Mesothelial cell of epicardium (in vitro differentiated cells): ENCODE measurements around the gene TMPRSS6. TPM values are rescaled to one million over a fixed set of nuclear protein-coding genes. Genes with fewer than 3 reads are reported as not detected.

Experiments used
- DNase-seq, 2 experiments: peaks; one replicate each; pipeline ENCODE4 v3.0.0; 2021; ENCODE audit warnings: low spot score in 2 of 2; ENCODE audit not compliant: unreplicated experiment in 2 of 2
- H3K27ac Mint-ChIP-seq: 2 replicates; pipeline ENCODE4 v1.8.0; 2021; ENCODE audit warnings: mixed read lengths
- H3K27me3 Mint-ChIP-seq: 2 replicates; pipeline ENCODE4 v1.8.0; 2021; ENCODE audit warnings: low read depth, mixed read lengths
- H3K36me3 Mint-ChIP-seq: 2 replicates; pipeline ENCODE4 v1.8.0; 2021; ENCODE audit warnings: mixed read lengths
- H3K4me1 Mint-ChIP-seq: 2 replicates; pipeline ENCODE4 v1.8.0; 2021; ENCODE audit warnings: mixed read lengths
- H3K4me3 Mint-ChIP-seq: 2 replicates; pipeline ENCODE4 v1.8.0; 2021; ENCODE audit warnings: mild to moderate bottlenecking, moderate library complexity, mixed read lengths
- H3K9me3 Mint-ChIP-seq: 2 replicates; pipeline ENCODE4 v1.8.0; 2021; ENCODE audit warnings: mixed read lengths
- CTCF ChIP-seq: fragments of 200-600 bp; sonication (generic); IDR thresholded peaks from one replicate; pipeline ENCODE4 v1.5.0; 2021; ENCODE audit warnings: antibody characterized with exemption; ENCODE audit not compliant: unreplicated experiment
- total RNA-seq: library from RNA; stranded (reverse); gene quantifications from 3 replicates; pipeline ENCODE4 v1.2.1, GENCODE V29; 2021

TMPRSS6 gene
- total RNA-seq, 1 donor from 2014 or later, result not detected

- H3K27me3 Mint-ChIP-seq, result no peaks in the 10 kb centered on the region
- peaks cover 24% of the 10 kb centered on the region for H3K4me1 Mint-ChIP-seq
- no peak for TF ChIP-seq CTCF
- H3K4me3 Mint-ChIP-seq, result peak overlapping the region; percentile 80
- peak overlapping the region; percentile 87 for H3K27ac Mint-ChIP-seq
- H3K9me3 Mint-ChIP-seq, result no peaks in the 10 kb centered on the region
- H3K36me3 Mint-ChIP-seq, result no peaks in the 10 kb centered on the region
- no peak for DNase-seq
Measured at GRCh38 chr22:37018086-37018814, 91.3 kb downstream of the TMPRSS6 start.

GRCh38 chr22:37017356-37017755, 92.2 kb downstream of the TMPRSS6 start:
- no peaks in the 10 kb centered on the region for H3K27me3 Mint-ChIP-seq
- H3K4me3 Mint-ChIP-seq, result peak overlapping the region; percentile 24
- no peaks in the 10 kb centered on the region for H3K9me3 Mint-ChIP-seq
- no peak for DNase-seq
- no peaks in the 10 kb centered on the region for H3K36me3 Mint-ChIP-seq
- peaks cover 24% of the 10 kb centered on the region for H3K4me1 Mint-ChIP-seq
- peak overlapping the region; percentile 6 for H3K27ac Mint-ChIP-seq
- TF ChIP-seq CTCF, result no peak

- Mint-ChIP-seq H3K36me3 (no peaks in the 10 kb centered on the region), H3K4me1 (peaks cover 20% of the 10 kb centered on the region), H3K27ac (no peak overlapping the region), H3K4me3 (peak overlapping the region; percentile 15), H3K9me3 (no peaks in the 10 kb centered on the region), H3K27me3 (no peaks in the 10 kb centered on the region)
- no peak for TF ChIP-seq CTCF
- no peak for DNase-seq
Measured at GRCh38 chr22:37016134-37016910, 93.2 kb downstream of the TMPRSS6 start.

GRCh38 chr22:37015587-37015878, 94.0 kb downstream of the TMPRSS6 start:
- DNase-seq, result no peak
- Mint-ChIP-seq H3K27me3 (no peaks in the 10 kb centered on the region), H3K4me3 (no peak overlapping the region), H3K27ac (no peak overlapping the region), H3K36me3 (no peaks in the 10 kb centered on the region), H3K9me3 (no peaks in the 10 kb centered on the region), H3K4me1 (peaks cover 16% of the 10 kb centered on the region)
- TF ChIP-seq CTCF, result no peak

Other genes with a start within 250 kb of the TMPRSS6 start
- gene NCF4, start 248.7 kb downstream of the TMPRSS6 start, total RNA-seq, result not detected in 3 replicates
- 0.38 to 0.56 TPM (median 0.38 TPM) in 3 replicates for gene CSF2RB, start 196.1 kb downstream of the TMPRSS6 start, total RNA-seq
- gene TST, start 90.3 kb downstream of the TMPRSS6 start, total RNA-seq, result 21.3 to 22.6 TPM (median 21.4 TPM) in 3 replicates
- 55.8 to 61.5 TPM (median 60.8 TPM) in 3 replicates for gene MPST, start 90.0 kb downstream of the TMPRSS6 start, total RNA-seq
- 34.9 to 42.2 TPM (median 41.0 TPM) in 3 replicates for gene KCTD17, start 58.0 kb downstream of the TMPRSS6 start, total RNA-seq
- gene IL2RB, start 40.2 kb upstream of the TMPRSS6 start, total RNA-seq, result 1.6 to 2.1 TPM (median 1.7 TPM) in 3 replicates
- gene C1QTNF6, start 78.5 kb upstream of the TMPRSS6 start, total RNA-seq, result 51.8 to 58.3 TPM (median 54.1 TPM) in 3 replicates
- 0.61 to 0.82 TPM (median 0.69 TPM) in 3 replicates for gene SSTR3, start 102.8 kb upstream of the TMPRSS6 start, total RNA-seq
- gene RAC2, start 134.6 kb upstream of the TMPRSS6 start, total RNA-seq, result 6.3 to 6.5 TPM (median 6.4 TPM) in 3 replicates
- 0.11 TPM in 1 of 3 replicates, not detected in the others for gene CYTH4, start 172.8 kb upstream of the TMPRSS6 start, total RNA-seq